HG02588 (cell line): ENCODE data around the gene ROR2.

Experiments used
- ATAC-seq: cut with Tn5 transposase; IDR thresholded peaks from one replicate; pipeline ENCODE4 v1.9.1; 2021; ENCODE audit warnings: mild to moderate bottlenecking, moderate library complexity; ENCODE audit not compliant: unreplicated experiment

Gene ROR2

DNA sequence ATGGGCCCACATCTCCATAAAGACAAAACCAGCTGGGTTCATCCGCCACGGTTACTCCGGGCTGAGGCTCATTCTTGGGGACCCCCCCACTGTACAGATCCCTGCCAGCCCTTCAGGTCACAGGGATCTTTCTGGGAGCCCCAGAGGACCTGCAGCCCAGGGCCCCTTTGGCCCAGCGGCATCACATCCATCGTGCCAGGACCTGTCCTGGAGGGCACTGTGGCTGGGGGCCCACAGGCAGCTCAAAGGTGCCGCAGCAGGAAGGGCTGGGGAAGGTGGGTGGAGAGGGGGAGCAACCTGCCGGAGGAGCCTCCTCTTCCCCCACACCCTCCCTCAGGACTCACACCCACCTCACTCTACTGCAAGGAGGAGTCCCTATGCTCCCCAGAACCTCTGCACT lies 252.8 kb downstream of the ROR2 start:
- ATAC-seq = no peak

GRCh38 chr9:91694081-91694870 lies 255.8 kb downstream of the ROR2 start:
- no peak for ATAC-seq

- ATAC-seq = no peak
Observed at GRCh38 chr9:91693226-91693625, 256.8 kb downstream of the ROR2 start.

DNA sequence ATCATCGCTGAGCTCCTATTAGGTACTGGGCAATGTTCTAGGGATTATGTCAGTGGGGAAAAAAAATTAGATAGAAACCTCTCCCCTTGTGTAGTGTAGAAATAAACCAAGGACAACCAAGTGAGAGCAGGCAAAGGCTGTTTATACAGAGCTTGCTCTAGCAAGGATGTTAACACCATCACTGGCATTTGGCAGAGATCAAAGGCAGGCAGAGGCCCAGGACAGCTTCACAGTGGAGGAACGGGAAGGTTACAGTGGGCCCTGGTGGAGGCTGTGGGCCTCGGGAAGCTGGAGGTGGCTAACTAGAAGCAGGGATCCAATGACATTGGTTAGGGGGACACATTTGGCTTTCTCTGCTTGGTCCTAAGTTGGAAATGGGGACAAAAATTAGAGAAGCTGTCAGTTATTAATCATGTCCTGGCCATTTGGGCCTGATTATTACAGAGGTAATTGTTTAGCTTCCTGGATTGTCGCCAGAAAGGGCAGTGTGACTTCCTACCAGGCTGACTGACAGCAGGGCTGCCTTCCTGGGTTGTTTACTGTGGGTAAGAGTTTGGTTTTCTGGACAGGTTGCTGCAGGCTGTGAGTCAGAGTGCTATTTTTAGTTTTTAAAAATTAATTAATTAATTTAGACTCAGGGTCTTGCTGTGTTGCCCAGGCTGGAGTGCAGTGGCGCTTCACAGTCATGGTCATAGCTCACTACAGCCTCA lies 259.3 kb downstream of the ROR2 start:
- ATAC-seq = no peak

- ATAC-seq = no peak
Observed at GRCh38 chr9:91689006-91689405, 261.0 kb downstream of the ROR2 start.

GRCh38 chr9:91683269-91683668 lies 266.8 kb downstream of the ROR2 start:
- no peak for ATAC-seq

- no peak for ATAC-seq
Observed at GRCh38 chr9:91682806-91683205, 267.2 kb downstream of the ROR2 start.

DNA sequence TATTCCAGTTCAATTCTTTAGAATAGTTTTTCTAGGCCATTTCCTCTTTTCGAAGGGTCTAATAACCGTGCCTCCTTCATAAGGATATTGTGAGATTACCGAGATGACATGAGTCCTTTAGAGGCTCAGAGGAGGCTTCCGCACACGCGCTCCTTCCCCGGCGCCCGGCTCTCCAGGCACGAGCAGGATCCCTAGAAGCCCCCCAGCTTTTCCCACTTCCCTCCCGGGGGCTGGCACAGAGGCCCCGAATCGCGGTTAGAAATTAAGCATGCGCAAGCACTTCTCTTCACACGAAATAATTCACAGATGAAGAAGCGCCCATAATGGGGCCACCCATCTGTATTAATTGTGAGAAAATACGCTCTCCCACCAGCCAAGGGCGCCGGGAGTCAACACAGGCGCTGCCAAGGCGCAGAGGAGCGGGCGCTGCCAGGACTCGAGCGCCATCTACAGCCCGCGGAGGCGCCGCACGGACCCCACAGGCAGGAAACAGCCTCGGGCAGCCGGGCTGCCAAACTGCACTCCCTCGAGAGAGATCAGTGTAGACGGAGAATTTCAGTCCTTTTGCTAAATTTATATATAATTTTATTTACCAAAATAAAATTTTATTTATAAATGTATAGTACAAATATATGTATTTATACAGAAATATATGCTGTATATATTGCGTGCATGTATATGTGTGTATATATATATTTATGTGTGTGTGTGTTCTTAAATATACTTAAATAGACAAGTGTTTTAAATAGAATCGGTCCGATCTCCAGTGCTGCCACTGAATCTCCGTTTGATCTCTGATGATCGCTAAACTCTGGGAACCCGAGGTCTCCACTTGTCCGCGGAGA lies 268.3 kb downstream of the ROR2 start:
- no peak for ATAC-seq

DNA sequence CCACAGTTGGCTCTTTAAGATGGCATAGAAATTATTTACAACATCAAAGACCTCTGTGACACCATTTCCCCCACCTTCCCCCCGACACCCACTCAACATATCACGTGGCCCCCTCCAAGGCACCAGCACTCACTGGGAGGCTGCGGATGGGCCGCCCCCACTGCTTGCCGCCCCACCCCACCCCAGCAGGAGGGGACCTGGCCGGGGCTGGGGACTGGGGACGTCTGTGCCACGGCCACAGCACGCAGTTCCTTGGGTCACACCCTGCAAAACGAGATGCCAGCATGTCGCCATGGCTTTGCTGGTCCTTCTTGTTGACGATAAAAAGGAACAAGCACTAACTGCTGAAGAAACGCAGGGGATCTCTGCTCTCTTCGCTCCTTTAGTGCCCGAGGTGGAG lies 269.0 kb downstream of the ROR2 start:
- ATAC-seq = no peak

- no peak for ATAC-seq
Observed at GRCh38 chr9:91680106-91680505, 269.9 kb downstream of the ROR2 start.

DNA sequence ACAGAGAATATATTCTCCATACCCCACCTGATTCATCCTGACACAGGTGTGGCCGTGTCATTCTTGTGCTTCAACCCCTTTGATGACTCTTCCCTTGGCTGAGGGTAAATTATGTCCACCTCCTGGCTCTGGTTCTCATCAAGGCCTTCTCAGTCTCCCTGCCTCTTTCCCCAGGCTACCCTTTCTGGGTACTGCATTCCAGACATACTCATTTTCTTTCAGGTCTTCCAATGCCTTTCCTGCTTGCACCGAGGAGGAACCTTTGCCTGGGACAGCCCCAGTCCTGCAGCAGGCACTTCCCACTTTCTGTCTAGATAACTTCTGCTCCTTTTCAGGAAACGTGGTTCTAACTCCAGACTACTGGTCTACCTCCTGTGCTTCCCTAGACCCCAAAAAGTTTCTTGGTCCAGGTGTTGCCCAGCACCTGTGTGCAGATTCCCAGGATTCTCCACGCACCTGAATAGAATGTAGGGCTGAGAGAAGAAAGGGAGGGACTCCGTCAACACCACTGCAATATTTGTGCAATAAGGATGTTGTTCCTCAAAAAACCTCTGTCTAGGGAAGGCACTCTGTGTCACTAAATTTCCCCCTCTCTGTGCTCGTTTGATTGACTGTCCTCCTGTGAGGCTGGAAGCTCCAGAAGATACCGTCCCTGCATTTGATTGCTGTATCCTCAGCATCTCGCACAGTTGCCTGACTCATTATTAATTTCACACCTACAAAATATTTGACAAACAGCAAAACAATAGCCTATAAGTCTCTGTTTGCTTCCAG lies 271.0 kb downstream of the ROR2 start:
- ATAC-seq = no peak

- no peak for ATAC-seq
Observed at GRCh38 chr9:91677822-91678436, 272.1 kb downstream of the ROR2 start.

DNA sequence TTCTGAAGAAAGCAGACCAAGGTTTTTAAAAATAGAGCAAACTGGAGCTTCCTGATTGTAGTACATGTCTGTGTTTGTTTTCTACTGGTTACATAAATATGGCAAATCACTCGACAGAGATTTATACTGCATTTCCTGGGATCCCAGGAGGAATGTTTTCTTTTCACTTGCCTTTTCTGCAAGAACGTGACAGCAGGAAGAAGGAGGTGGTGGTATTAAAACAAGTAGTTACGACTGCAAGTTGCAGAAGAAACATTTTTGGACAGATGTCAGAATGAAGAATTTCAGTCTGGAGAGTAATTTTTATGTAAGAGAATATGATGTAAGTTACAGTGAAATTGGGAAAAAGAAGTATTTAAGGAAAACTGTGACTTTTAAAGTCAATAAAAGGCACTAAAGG lies 272.7 kb downstream of the ROR2 start:
- ATAC-seq = no peak

DNA sequence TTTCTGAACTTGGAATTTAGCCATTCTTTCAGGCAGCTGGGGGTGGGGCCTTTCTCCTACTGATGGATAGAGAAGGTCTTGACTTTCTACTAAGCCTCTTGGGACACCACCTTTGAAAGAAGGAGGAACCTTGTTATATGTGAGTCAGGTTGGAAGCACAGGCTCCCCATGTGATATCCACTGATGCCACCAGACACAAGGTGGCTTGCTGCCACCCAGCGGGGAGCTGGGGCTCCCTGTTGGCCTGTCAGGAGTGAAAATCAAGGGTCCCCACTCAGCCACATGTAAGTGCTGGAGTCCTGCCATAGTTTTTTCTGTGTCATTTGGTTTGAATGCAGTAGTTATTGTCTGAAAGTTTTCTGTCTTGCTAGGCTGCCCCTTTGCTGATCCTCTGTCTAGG lies 274.0 kb downstream of the ROR2 start:
- no peak for ATAC-seq

- ATAC-seq = no peak
Observed at GRCh38 chr9:91664663-91665062, 285.4 kb downstream of the ROR2 start.

DNA sequence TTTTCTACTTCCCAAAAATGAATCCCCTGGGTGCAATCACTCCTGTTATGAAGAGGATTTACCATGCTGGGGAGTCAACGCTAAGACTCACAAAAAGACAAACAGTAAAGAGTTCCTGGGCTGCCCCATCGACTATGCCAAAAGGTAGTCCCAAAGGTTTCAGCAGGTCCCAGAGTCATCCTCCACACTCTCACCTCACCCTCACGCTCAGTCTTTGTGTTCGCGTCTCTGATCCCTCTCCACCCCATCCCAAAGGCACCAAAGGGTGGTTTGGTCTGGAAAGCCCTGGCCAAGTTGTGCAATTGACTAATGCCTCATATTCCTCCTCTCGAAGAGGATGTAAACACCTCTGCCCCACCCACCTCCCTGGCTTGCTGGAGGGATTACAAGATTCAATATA lies 286.2 kb downstream of the ROR2 start:
- no peak for ATAC-seq

- ATAC-seq = no peak
Observed at GRCh38 chr9:91661451-91661850, 288.6 kb downstream of the ROR2 start.

DNA sequence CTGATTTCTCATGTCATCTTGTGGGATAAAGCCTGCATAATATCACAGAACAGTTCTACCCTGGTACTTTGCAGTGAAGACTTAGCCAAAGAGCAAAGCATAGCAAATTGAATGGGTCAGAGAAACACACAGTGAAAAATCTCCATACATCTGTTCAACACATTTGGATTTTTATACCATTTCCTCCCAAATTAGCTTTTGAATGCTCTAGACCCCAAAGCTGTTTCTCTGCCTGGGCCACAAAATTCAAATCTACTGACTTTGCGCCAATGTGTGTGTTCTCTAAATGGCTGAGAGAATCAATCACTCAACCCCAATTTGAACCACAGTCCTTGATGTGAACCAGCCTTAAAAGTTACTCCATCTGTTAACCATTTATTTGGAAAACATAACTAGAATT lies 289.5 kb downstream of the ROR2 start:
- no peak for ATAC-seq

- ATAC-seq = no peak
Observed at GRCh38 chr9:91659529-91660495, 290.2 kb downstream of the ROR2 start.
